ENCODE data around the gene FEN1. TPM values are rescaled to one million over a fixed set of nuclear protein-coding genes. Genes with fewer than 3 reads are reported as not detected.

FEN1 gene
- total and polyA plus RNA-seq, 2 experiments from 2014 or later: 13.5 to 39.2 TPM

- Histone ChIP-seq H3K36me3 (peaks cover 26% of the 10 kb centered on the region), H3K4me1 (ENCODE audit: low read depth) (no peaks in the 10 kb centered on the region), H3K9me3 (ENCODE audit: low read depth) (no peaks in the 10 kb centered on the region), H3K27ac (no peak overlapping the region), H3K27me3 (no peaks in the 10 kb centered on the region), H3K4me3 (no peak overlapping the region)
- TF ChIP-seq CTCF (IDR thresholded peaks at IDR 0.05; ENCODE audit: low read depth, low read length): no peak
- no peak for DNase-seq (ENCODE audit: low read depth in 1 of 2, low spot score in 1 of 2)
Observed at GRCh38 chr11:61782841-61783240, 9.9 kb upstream of the FEN1 start.

DNA sequence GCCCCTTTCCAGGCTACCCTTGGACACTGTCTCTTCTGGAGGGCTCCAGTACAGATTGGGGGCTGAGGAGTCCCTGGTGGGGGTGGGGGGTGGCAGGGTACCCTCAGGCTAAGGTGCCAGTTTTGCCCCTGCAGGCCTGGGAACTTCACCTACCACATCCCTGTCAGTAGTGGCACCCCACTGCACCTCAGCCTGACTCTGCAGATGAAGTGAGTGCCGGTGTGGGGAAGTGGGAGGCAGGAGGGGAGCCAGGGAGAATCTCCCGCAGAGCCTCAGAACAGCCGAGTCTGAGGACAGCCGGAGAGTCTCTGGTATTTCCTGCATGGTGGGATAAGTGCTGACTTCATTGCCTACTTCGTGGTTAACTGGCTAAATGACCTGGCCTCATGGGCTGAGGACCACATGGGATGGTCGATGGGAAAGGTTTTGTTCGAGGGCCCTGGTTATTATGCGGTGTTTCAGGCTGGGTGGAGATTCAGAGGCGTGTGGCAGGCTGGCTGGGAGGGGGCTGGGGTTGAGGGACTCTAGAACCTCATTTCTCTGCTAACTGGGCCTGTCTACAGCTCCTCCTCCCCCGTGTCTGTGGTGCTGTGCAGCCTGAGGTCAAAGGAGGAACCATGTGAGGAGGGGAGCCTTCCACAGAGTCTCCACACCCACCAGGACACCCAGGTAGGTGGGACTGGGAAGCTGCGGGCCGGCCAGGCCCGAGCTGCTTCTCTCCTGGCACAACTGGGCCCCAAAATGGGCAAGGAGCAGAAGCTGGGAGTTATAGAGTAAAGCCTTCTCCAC is 8.8 kb upstream of the FEN1 start:
- peak in 1 of 2 donors; percentile 63 for DNase-seq (ENCODE audit: low read depth in 1 of 2, low spot score in 1 of 2)
- no peak for TF ChIP-seq CTCF (IDR thresholded peaks at IDR 0.05; ENCODE audit: low read depth, low read length)
- Histone ChIP-seq H3K36me3 (peaks cover 20% of the 10 kb centered on the region), H3K27ac (peak overlapping the region; percentile 12), H3K4me1 (ENCODE audit: low read depth) (no peaks in the 10 kb centered on the region), H3K9me3 (ENCODE audit: low read depth) (no peaks in the 10 kb centered on the region), H3K4me3 (no peak overlapping the region), H3K27me3 (no peaks in the 10 kb centered on the region)

GRCh38 chr11:61784506-61784805 is 8.3 kb upstream of the FEN1 start:
- Histone ChIP-seq H3K27me3 (no peaks in the 10 kb centered on the region), H3K27ac (no peak overlapping the region), H3K4me1 (ENCODE audit: low read depth) (no peaks in the 10 kb centered on the region), H3K9me3 (ENCODE audit: low read depth) (no peaks in the 10 kb centered on the region), H3K36me3 (peaks cover 25% of the 10 kb centered on the region), H3K4me3 (no peak overlapping the region)
- DNase-seq (ENCODE audit: low read depth in 1 of 2, low spot score in 1 of 2): no peak
- TF ChIP-seq CTCF (IDR thresholded peaks at IDR 0.05; ENCODE audit: low read depth, low read length): no peak

GRCh38 chr11:61785837-61786402 is 6.8 kb upstream of the FEN1 start:
- no peaks in the 10 kb centered on the region for H3K9me3 ChIP-seq (ENCODE audit: low read depth)
- H3K4me3 ChIP-seq: no peak overlapping the region
- no peaks in the 10 kb centered on the region for H3K4me1 ChIP-seq (ENCODE audit: low read depth)
- H3K36me3 ChIP-seq: peaks cover 31% of the 10 kb centered on the region
- no peak for TF ChIP-seq CTCF (IDR thresholded peaks at IDR 0.05; ENCODE audit: low read depth, low read length)
- no peak for DNase-seq (ENCODE audit: low read depth in 1 of 2, low spot score in 1 of 2)
- H3K27me3 ChIP-seq: no peaks in the 10 kb centered on the region
- no peak overlapping the region for H3K27ac ChIP-seq

GRCh38 chr11:61787928-61788491 is 4.7 kb upstream of the FEN1 start:
- H3K4me3 ChIP-seq: no peak overlapping the region
- peaks cover 24% of the 10 kb centered on the region for H3K36me3 ChIP-seq

More at GRCh38 chr11:61787928-61788491, 4.7 kb upstream of the FEN1 start:
- no peaks in the 10 kb centered on the region for H3K9me3 ChIP-seq (ENCODE audit: low read depth)
- no peaks in the 10 kb centered on the region for H3K27me3 ChIP-seq
- DNase-seq (ENCODE audit: low read depth in 1 of 2, low spot score in 1 of 2): peak; percentile 82 to 88
- H3K27ac ChIP-seq: peak overlapping the region; percentile 34
- peak; percentile 83 for TF ChIP-seq CTCF (IDR thresholded peaks at IDR 0.05; ENCODE audit: low read depth, low read length)
- H3K4me1 ChIP-seq (ENCODE audit: low read depth): peaks cover 5% of the 10 kb centered on the region

All from cardiac muscle cell (in vitro differentiated cells and primary cell).